Prostate gland (tissue), 2 donors: ENCODE measurements around the gene SIPA1L3. TPM values are rescaled to one million over a fixed set of nuclear protein-coding genes. Genes with fewer than 3 reads are reported as not detected.

Experiments used
- DNase-seq: peaks from one replicate; pipeline ENCODE4 v3.0.0-alpha.2; 2019; ENCODE audit warnings: low spot score
- H3K27ac ChIP-seq, 2 donors: fragments of 200-600 bp; sonication (generic); 2 replicates each; pipeline ENCODE4 v1.5.1; 2017 to 2019
- H3K27me3 ChIP-seq: fragments of 200-600 bp; sonication (generic); replicated peaks from 2 replicates; pipeline ENCODE4 v1.5.1; 2019; ENCODE audit not compliant: insufficient read depth
- H3K36me3 ChIP-seq, 2 donors: fragments of 200-600 bp; sonication (generic); 1 replicate in 1 of 2; 2 replicates in 1 of 2; pipeline versions ENCODE4 v1.5.1 to v1.8.1; 2017 to 2019
- H3K4me1 ChIP-seq: fragments of 200-600 bp; sonication (generic); replicated peaks from 2 replicates; pipeline ENCODE4 v1.5.1; 2019
- H3K4me3 ChIP-seq, 2 donors: fragments of 200-600 bp; sonication (generic); 2 replicates each; pipeline ENCODE4 v1.5.1; 2017 to 2019
- H3K9me3 ChIP-seq: fragments of 200-600 bp; sonication (generic); 2 replicates; pipeline ENCODE4 v1.5.1; 2017
- CTCF ChIP-seq, 4 experiments: fragments of 200-600 bp in 2 of 4; fragments of 450-650 bp in 2 of 4; sonication (generic) in 2 of 4; IDR thresholded peaks; 1 replicate in 3 of 4; 2 replicates in 1 of 4; pipeline ENCODE4 v1.5.1; 2016 to 2019; ENCODE audit warnings: antibody characterized with exemption in 4 of 4, mild to moderate bottlenecking in 2 of 4, moderate library complexity in 2 of 4
- POLR2A ChIP-seq: fragments of 450-650 bp; IDR thresholded peaks from one replicate; pipeline ENCODE4 v1.6.1; 2016; ENCODE audit warnings: antibody characterized with exemption, mild to moderate bottlenecking
- POLR2AphosphoS5 ChIP-seq: sonication (generic); formaldehyde crosslinking; IDR thresholded peaks from one replicate; pipeline ENCODE4 v1.6.1; 2017; ENCODE audit warnings: antibody characterized with exemption
- WGBS: methylation state at CpG from one replicate; pipeline ENCODE4 v1.1.5; 2018; 5-methylcytosine and 5-hydroxymethylcytosine counted together
- intact Hi-C: fragments of 100-400 bp; cut with DNase I; formaldehyde crosslinking; loops from one replicate; pipeline ENCODE4 v1.14.2; 2022
- total RNA-seq, 2 donors: library from RNA; depleted of rRNA; stranded (reverse); fragments of >200 nt; gene quantifications; one replicate each; pipeline ENCODE4 v1.1.0, GENCODE V29; 2016

SIPA1L3 gene
- total RNA-seq, 2 donors from 2014 or later = 48.8 to 63.5 TPM

- Histone ChIP-seq H3K9me3 (no peaks in the 10 kb centered on the region), H3K4me3 (no peak overlapping the region), H3K36me3 (no peaks in the 10 kb centered on the region), H3K27ac (no peak overlapping the region), H3K27me3 (no peaks in the 10 kb centered on the region), H3K4me1 (no peaks in the 10 kb centered on the region)
- 85% methylated on average over 3 of the region's 3 CpGs for WGBS
- TF ChIP-seq POLR2AphosphoS5 (no peak), CTCF (IDR thresholded peaks at IDR 0.05) (no peak), POLR2A (no peak)
- no peak for DNase-seq
- intact Hi-C loops = no loop called here
These were observed 18.2 kb downstream of the SIPA1L3 start for GRCh38 chr19:37925212-37925611.

GRCh38 chr19:37926255-37926654 is 19.2 kb downstream of the SIPA1L3 start:
- no peak for DNase-seq
- Histone ChIP-seq H3K9me3 (no peaks in the 10 kb centered on the region), H3K27me3 (no peaks in the 10 kb centered on the region), H3K4me3 (no peak overlapping the region), H3K36me3 (no peaks in the 10 kb centered on the region), H3K4me1 (peaks cover 1% of the 10 kb centered on the region), H3K27ac (no peak overlapping the region)
- WGBS = 87% methylated on average over 10 of the region's 10 CpGs
- intact Hi-C loops = no loop called here
- TF ChIP-seq POLR2A (no peak), CTCF (IDR thresholded peaks at IDR 0.05) (no peak), POLR2AphosphoS5 (no peak)

GRCh38 chr19:37926711-37927110 is 19.7 kb downstream of the SIPA1L3 start:
- no peaks in the 10 kb centered on the region for H3K9me3 ChIP-seq
- no peak for DNase-seq
- H3K27ac ChIP-seq = no peak overlapping the region
- no peak overlapping the region for H3K4me3 ChIP-seq
- no peaks in the 10 kb centered on the region for H3K27me3 ChIP-seq
- no peaks in the 10 kb centered on the region for H3K36me3 ChIP-seq
- TF ChIP-seq CTCF (IDR thresholded peaks at IDR 0.05) (no peak), POLR2A (no peak), POLR2AphosphoS5 (no peak)
- 75% methylated on average over 5 of the region's 5 CpGs for WGBS
- H3K4me1 ChIP-seq = peaks cover 6% of the 10 kb centered on the region
- intact Hi-C loops = no loop called here

- peaks cover 7% of the 10 kb centered on the region for H3K4me1 ChIP-seq
- H3K9me3 ChIP-seq = no peaks in the 10 kb centered on the region
- H3K36me3 ChIP-seq = no peaks in the 10 kb centered on the region
- intact Hi-C loops = no loop called here
- WGBS = 65% methylated on average over 5 of the region's 5 CpGs
- H3K27me3 ChIP-seq = no peaks in the 10 kb centered on the region
- no peak overlapping the region for H3K27ac ChIP-seq
- TF ChIP-seq CTCF (IDR thresholded peaks at IDR 0.05) = no peak
- no peak for TF ChIP-seq POLR2AphosphoS5
- TF ChIP-seq POLR2A = no peak
- no peak for DNase-seq
- H3K4me3 ChIP-seq = no peak overlapping the region
These were observed 21.7 kb downstream of the SIPA1L3 start for GRCh38 chr19:37928527-37929286.

GRCh38 chr19:37929355-37929923 is 22.4 kb downstream of the SIPA1L3 start:
- Histone ChIP-seq H3K9me3 (no peaks in the 10 kb centered on the region), H3K27ac (no peak overlapping the region), H3K4me1 (peaks cover 7% of the 10 kb centered on the region), H3K36me3 (no peaks in the 10 kb centered on the region), H3K27me3 (no peaks in the 10 kb centered on the region), H3K4me3 (no peak overlapping the region)
- TF ChIP-seq POLR2A = no peak
- TF ChIP-seq POLR2AphosphoS5 = no peak
- TF ChIP-seq CTCF (IDR thresholded peaks at IDR 0.05) = no peak
- WGBS = 84% methylated on average over 4 of the region's 4 CpGs
- intact Hi-C loops = no loop called here
- DNase-seq = no peak
